Measurements from ENCODE around the gene CREM.

Gene CREM

GRCh38 chr10:35136263-35136815, 9.7 kb downstream of the CREM start:
- no peak for DNase-seq

- no peak for DNase-seq
Observed at GRCh38 chr10:35140126-35140525, 13.5 kb downstream of the CREM start.

- no peak for DNase-seq
Observed at GRCh38 chr10:35140727-35141126, 14.1 kb downstream of the CREM start.

- DNase-seq = no peak
Observed at GRCh38 chr10:35150308-35150707, 23.7 kb downstream of the CREM start.

GRCh38 chr10:35152992-35153391, 26.3 kb downstream of the CREM start:
- DNase-seq = no peak

GRCh38 chr10:35153716-35154115, 27.1 kb downstream of the CREM start:
- DNase-seq = no peak

- no peak for DNase-seq
Observed at GRCh38 chr10:35160743-35161142, 34.1 kb downstream of the CREM start.

- no peak for DNase-seq
Observed at GRCh38 chr10:35161906-35162305, 35.3 kb downstream of the CREM start.

- no peak for DNase-seq
Observed at GRCh38 chr10:35165136-35165535, 38.5 kb downstream of the CREM start.

GRCh38 chr10:35165811-35166210, 39.2 kb downstream of the CREM start:
- no peak for DNase-seq

GRCh38 chr10:35166607-35167006, 40.0 kb downstream of the CREM start:
- DNase-seq = no peak

- DNase-seq = no peak
Observed at GRCh38 chr10:35167342-35167741, 40.7 kb downstream of the CREM start.

GRCh38 chr10:35172146-35172545, 45.5 kb downstream of the CREM start:
- no peak for DNase-seq

GRCh38 chr10:35172574-35172973, 45.9 kb downstream of the CREM start:
- no peak for DNase-seq

GRCh38 chr10:35178331-35178730, 51.7 kb downstream of the CREM start:
- no peak for DNase-seq

GRCh38 chr10:35182631-35183510, 56.2 kb downstream of the CREM start:
- no peak for DNase-seq

GRCh38 chr10:35184527-35185171, 58.0 kb downstream of the CREM start:
- DNase-seq = no peak

- DNase-seq = no peak
Observed at GRCh38 chr10:35185260-35186034, 58.8 kb downstream of the CREM start.

GRCh38 chr10:35188954-35189353, 62.3 kb downstream of the CREM start:
- no peak for DNase-seq

- no peak for DNase-seq
Observed at GRCh38 chr10:35191523-35191922, 64.9 kb downstream of the CREM start.

GRCh38 chr10:35192645-35193249, 66.1 kb downstream of the CREM start:
- DNase-seq = no peak

GRCh38 chr10:35194471-35194870, 67.8 kb downstream of the CREM start:
- no peak for DNase-seq

GRCh38 chr10:35194906-35195305, 68.3 kb downstream of the CREM start:
- no peak for DNase-seq

All from effector CD8-positive, alpha-beta T cell (primary cell).